Activated T-helper 1 cell treated with anti-CD3 and anti-CD28 coated beads, Interleukin-12 subunit alpha, Interleukin-12 subunit beta, Interleukin-2, Interleukin-4 antibody, amounts not matched to agents 30 ng/mL and 10 ng/mL and 1 ng/mL, durations not matched to agents 14 hours and 24 hours and 36 hours (primary cell): ENCODE results near the gene CHL1. TPM values are rescaled to one million over a fixed set of nuclear protein-coding genes. Genes with fewer than 3 reads are reported as not detected.

Experiments used
- DNase-seq: peaks from one replicate; pipeline ENCODE4 v3.0.0; 2021; ENCODE audit warnings: low spot score
- H3K27ac Mint-ChIP-seq: one replicate; pipeline ENCODE4 v1.8.0; 2021; ENCODE audit warnings: mild to moderate bottlenecking, mixed read lengths
- H3K27me3 Mint-ChIP-seq: one replicate; pipeline ENCODE4 v1.8.0; 2022; ENCODE audit warnings: mild to moderate bottlenecking, moderate library complexity, mixed read lengths; ENCODE audit not compliant: insufficient read depth
- H3K36me3 Mint-ChIP-seq: one replicate; pipeline ENCODE4 v1.8.0; 2021; ENCODE audit warnings: low read depth, mixed read lengths
- H3K4me1 Mint-ChIP-seq: one replicate; pipeline ENCODE4 v1.8.0; 2021; ENCODE audit warnings: low read depth, mixed read lengths
- H3K4me3 Mint-ChIP-seq: one replicate; pipeline ENCODE4 v1.8.0; 2021; ENCODE audit warnings: mild to moderate bottlenecking, moderate library complexity, mixed read lengths
- H3K9me3 Mint-ChIP-seq: one replicate; pipeline ENCODE4 v1.8.0; 2021; ENCODE audit warnings: mixed read lengths
- intact Hi-C: fragments of 100-400 bp; cut with micrococcal nuclease; formaldehyde crosslinking; loops from one replicate; pipeline ENCODE4 v1.15.1; 2024
- total RNA-seq: library from RNA; stranded (reverse); gene quantifications from 2 replicates; pipeline ENCODE4 v1.2.3, GENCODE V29; 2022

CHL1 gene
- total RNA-seq, 1 donor from 2014 or later, result not detected

DNA sequence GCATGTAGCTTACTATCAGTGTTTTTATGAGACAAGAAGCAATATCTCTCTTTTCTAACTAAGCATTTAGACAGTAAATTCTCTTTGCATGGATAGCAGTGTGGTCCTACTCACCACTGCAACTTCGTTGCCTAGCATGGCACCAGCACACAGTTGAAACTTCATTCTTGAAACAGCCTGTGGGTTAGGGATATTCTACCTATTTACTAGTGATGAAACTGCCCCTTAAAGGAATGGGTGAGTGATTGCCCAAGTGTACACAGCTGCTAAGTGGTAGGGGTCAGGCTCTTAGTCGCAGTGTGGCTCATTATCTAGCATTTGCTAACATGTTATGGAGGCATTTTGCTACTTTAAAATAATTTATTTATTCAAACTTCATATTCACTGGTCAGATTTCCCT lies 78.4 kb downstream of the CHL1 start:
- Mint-ChIP-seq H3K27me3 (no peaks in the 10 kb centered on the region), H3K4me1 (no peaks in the 10 kb centered on the region), H3K36me3 (no peaks in the 10 kb centered on the region), H3K4me3 (no peak overlapping the region), H3K9me3 (peaks cover 3% of the 10 kb centered on the region), H3K27ac (no peak overlapping the region)
- DNase-seq, result no peak
- intact Hi-C loops, result no loop called here

DNA sequence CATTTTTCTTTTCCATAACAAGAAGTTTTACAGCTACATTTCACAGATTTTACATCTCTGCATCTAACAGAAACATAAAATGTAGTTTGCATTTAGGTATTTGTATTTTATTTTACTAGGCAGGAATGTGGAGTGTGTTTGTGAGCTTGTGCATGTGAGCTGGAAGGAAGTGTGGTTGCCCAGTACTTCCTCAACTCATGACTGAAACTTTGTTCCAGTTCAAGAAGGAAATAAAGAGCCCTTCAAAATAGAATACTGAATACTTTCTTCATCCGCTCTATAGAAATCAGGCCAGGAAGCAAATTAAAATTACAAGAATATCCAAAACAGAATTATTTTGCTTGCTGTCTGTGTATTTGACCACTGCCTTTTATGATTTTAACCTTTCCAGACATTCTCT lies 81.3 kb downstream of the CHL1 start:
- no peak for DNase-seq
- H3K4me1 Mint-ChIP-seq, result no peaks in the 10 kb centered on the region
- H3K36me3 Mint-ChIP-seq, result no peaks in the 10 kb centered on the region
- no peak overlapping the region for H3K27ac Mint-ChIP-seq
- intact Hi-C loops, result no loop called here
- no peak overlapping the region for H3K4me3 Mint-ChIP-seq
- no peaks in the 10 kb centered on the region for H3K27me3 Mint-ChIP-seq
- H3K9me3 Mint-ChIP-seq, result no peaks in the 10 kb centered on the region

DNA sequence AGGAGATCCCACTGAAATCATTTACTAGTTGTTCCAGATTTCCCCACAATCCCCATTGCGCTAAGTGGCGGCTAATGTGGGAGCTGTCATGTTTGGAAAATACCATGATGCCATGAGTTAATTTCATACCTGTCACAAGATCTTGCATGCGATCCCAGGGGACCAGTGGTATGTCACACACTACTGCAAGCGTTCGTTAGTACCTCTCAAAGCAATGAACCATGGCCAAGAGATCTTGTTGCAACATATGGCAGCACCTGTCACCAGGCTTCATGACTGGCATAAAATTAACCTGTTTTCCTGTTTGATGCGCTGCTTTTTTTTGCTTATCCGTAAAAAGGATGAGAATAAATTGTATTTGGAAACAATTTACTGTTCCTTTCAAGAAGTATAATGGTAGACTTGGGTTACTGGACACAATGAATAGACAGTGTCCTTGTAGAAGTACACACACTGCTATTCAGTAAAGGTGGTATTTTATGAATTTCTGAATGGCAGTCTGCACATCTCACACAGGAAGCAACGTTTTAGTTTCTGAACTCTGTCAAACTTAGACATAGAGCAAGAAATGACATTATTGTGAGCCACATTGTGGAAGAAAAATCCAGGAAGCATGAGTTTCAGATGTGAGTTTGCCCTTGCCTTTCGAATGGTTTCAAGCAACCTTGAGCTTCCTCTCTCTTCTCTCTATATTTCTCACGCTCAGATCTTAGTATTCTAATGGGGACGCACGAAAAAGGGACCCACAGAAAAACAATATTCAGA lies 81.9 kb downstream of the CHL1 start:
- Mint-ChIP-seq H3K27me3 (no peaks in the 10 kb centered on the region), H3K9me3 (no peaks in the 10 kb centered on the region), H3K4me3 (no peak overlapping the region), H3K4me1 (no peaks in the 10 kb centered on the region), H3K27ac (no peak overlapping the region), H3K36me3 (no peaks in the 10 kb centered on the region)
- intact Hi-C loops, result no loop called here
- no peak for DNase-seq

DNA sequence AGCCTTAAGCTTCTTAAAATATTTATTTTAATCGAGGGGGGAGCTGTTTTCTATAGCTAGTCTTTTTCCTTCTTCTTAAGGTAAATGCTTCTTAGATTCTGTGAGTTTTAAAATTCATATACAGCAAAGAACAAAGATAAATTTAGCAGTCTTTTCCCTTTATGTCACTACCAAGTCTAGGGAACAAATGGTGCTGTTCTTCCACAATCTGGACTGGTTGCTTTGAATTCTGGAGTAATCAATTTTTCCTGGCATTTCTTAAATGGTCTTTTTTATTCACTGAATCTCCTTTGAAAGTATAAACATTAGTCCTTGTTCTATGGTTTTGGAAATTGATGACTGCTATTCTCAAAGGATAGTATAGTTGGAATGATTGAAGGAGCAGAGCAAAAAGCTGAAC lies 82.8 kb downstream of the CHL1 start:
- no peak for DNase-seq
- no peaks in the 10 kb centered on the region for H3K9me3 Mint-ChIP-seq
- no peaks in the 10 kb centered on the region for H3K4me1 Mint-ChIP-seq
- no peaks in the 10 kb centered on the region for H3K36me3 Mint-ChIP-seq
- H3K4me3 Mint-ChIP-seq, result no peak overlapping the region
- H3K27me3 Mint-ChIP-seq, result no peaks in the 10 kb centered on the region
- no peak overlapping the region for H3K27ac Mint-ChIP-seq
- intact Hi-C loops, result no loop called here

DNA sequence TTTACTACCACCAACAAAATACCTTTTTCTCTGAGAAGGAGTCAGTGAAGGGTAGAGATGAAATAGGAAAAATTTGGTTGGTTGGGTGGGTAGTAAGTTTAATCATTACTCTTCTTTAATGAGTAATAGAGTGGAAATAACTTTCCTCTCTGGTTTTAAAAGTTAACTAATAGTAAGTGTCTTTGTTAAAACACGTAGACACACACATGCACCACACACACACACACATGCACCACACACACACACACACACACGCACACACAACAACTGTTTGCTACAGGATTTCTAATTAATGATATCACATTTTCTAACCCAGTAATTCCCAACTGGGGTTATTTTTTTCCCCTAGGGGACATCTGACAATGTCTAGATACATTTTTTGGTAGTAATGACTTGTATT lies 84.1 kb downstream of the CHL1 start:
- H3K4me3 Mint-ChIP-seq, result no peak overlapping the region
- H3K36me3 Mint-ChIP-seq, result no peaks in the 10 kb centered on the region
- no peak for DNase-seq
- H3K27ac Mint-ChIP-seq, result no peak overlapping the region
- no peaks in the 10 kb centered on the region for H3K4me1 Mint-ChIP-seq
- intact Hi-C loops, result no loop called here
- no peaks in the 10 kb centered on the region for H3K27me3 Mint-ChIP-seq
- no peaks in the 10 kb centered on the region for H3K9me3 Mint-ChIP-seq

DNA sequence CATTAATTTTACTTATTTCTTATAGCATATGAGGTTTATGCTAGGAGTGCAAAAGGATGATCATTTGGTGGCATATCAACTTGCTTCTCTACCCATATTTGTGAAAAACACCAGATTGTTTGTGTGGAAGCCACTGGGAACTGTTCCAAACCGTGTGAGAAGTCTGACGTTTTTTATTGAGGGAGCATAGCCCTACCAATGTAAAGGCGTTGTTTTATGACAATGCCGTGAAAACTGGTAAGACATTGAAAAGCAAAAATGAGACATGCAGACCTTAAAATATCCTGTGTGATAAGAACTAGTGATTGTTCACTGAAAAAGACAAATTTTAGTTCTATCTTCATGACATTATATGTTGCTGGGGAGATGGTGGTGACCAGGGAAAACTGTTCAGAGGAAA lies 87.8 kb downstream of the CHL1 start:
- intact Hi-C loops, result no loop called here
- H3K27ac Mint-ChIP-seq, result no peak overlapping the region

DNA sequence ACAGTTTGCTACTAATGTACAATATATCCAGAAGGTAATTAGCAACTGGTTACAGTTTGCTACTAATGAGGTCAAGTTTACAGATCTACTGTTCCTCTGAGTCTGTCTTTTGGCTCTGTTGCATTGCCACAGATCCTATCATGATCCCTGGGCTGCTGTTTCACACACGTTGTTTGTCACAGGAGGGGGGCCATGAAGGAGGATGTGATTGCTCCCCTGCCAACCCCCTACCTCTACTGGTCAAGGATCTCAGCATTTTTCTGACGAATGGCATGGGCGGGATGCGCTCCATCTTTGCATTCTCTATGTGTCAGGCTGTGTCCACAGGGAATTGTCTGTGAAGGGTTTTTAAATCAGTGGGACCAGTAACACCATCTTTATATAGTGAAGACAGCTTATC lies 91.9 kb downstream of the CHL1 start:
- Mint-ChIP-seq H3K4me3 (no peak overlapping the region), H3K27me3 (no peaks in the 10 kb centered on the region), H3K27ac (no peak overlapping the region), H3K4me1 (no peaks in the 10 kb centered on the region), H3K9me3 (no peaks in the 10 kb centered on the region), H3K36me3 (no peaks in the 10 kb centered on the region)
- intact Hi-C loops, result no loop called here
- DNase-seq, result no peak

More for the DNA sequence above, 87.8 kb downstream of the CHL1 start:
- no peak for DNase-seq
- H3K36me3 Mint-ChIP-seq, result no peaks in the 10 kb centered on the region
- no peak overlapping the region for H3K4me3 Mint-ChIP-seq
- H3K27me3 Mint-ChIP-seq, result no peaks in the 10 kb centered on the region
- H3K4me1 Mint-ChIP-seq, result no peaks in the 10 kb centered on the region
- no peaks in the 10 kb centered on the region for H3K9me3 Mint-ChIP-seq

DNA sequence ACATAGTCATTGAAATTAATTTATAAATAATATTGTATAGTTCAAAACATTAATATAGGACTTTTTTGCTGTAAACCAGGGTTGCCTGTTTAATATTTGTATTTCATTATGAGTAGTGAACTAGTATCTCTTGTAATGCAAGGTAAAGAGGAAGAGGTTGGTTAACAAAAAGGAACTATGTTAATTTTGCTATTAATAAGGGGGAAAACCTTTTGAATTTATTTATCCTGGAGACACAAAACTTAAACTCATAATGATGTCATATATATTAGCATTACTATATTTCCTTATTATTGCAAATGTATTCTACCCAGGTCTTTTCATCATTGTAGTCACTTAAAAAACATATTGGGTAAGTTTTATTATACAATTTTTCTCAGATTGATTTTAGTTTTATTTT lies 94.5 kb downstream of the CHL1 start:
- H3K27me3 Mint-ChIP-seq, result no peaks in the 10 kb centered on the region
- H3K27ac Mint-ChIP-seq, result no peak overlapping the region
- H3K4me1 Mint-ChIP-seq, result no peaks in the 10 kb centered on the region
- DNase-seq, result no peak
- no peaks in the 10 kb centered on the region for H3K9me3 Mint-ChIP-seq
- H3K36me3 Mint-ChIP-seq, result no peaks in the 10 kb centered on the region
- H3K4me3 Mint-ChIP-seq, result no peak overlapping the region
- intact Hi-C loops, result no loop called here

DNA sequence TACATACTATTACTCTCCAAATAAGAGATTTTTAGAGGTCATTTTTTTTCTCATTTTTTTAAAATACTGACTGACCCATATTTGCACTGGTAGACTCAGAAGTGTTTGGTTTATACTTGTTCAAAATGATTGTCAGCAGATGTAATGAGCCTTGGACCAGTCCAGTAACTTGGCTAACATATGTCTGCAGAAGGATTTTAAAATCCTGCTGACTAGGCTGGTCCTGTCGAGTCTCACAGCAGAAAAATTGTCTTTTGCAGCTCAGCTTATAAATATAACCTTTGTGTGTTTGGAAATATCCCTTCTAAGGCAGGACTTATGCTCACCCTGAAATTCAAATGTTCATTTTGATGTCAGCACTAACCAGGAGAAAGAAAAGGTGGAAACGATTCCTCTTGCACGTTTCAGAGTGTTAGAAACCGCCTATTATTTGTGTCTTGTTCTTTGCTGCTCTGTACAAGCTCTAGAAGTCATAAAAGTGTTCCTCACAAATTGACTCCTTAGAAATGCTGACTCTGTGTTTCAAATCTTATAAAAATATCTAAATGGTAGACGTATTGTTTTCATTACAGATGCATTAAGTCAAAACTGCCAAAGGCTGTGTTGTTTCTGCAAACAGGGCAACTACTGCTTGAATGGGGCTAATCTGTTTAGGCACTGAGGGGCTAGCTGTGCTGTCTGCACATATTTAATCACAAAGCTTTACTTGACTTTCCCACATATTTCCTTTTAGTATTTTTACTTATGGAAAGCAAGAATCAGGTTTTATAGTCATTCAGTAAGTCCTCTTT lies 95.3 kb downstream of the CHL1 start:
- H3K27ac Mint-ChIP-seq, result no peak overlapping the region
- DNase-seq, result no peak
- intact Hi-C loops, result no loop called here
- no peaks in the 10 kb centered on the region for H3K36me3 Mint-ChIP-seq
- H3K4me1 Mint-ChIP-seq, result no peaks in the 10 kb centered on the region
- H3K27me3 Mint-ChIP-seq, result no peaks in the 10 kb centered on the region
- H3K9me3 Mint-ChIP-seq, result no peaks in the 10 kb centered on the region
- H3K4me3 Mint-ChIP-seq, result no peak overlapping the region

DNA sequence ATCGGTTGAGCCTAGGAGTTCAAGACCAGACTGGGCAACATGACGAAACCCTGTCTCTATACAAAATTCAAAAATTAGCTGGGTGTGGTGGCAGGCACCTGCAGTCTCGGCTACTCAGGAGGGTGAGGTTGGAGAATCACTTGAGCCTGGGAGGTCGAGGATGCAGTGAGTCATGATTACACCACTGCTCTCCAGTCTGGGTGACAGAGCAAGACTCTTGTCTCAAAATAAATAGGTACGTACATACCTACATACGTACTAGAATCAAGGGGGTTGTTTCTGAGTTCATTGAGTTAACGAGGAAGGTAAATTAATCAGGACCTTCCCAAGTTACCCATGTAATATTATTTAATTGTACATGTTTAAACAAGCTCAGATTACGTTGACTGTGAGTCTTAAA lies 97.5 kb downstream of the CHL1 start:
- no peaks in the 10 kb centered on the region for H3K27me3 Mint-ChIP-seq
- no peak for DNase-seq
- intact Hi-C loops, result no loop called here

DNA sequence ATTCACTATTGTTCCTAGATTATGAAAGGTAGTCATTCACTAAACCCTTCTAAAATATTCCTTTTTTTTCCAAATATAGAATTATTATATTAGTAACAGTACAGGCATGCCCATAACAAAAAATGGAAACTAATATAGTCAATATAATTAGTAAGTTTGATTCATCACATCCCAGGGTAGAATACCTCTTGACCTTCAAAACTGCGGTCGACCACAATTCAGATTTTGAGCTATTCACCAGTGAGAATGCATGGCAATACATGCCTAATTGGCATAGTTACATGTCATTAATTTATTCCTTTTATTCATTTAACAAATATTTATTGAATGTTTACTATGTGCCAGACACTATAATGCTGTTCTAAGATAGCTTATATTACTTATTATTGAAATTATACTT lies 98.0 kb downstream of the CHL1 start:
- no peaks in the 10 kb centered on the region for H3K9me3 Mint-ChIP-seq

More for the DNA sequence above, 97.5 kb downstream of the CHL1 start:
- Mint-ChIP-seq H3K4me1 (no peaks in the 10 kb centered on the region), H3K4me3 (no peak overlapping the region), H3K27ac (no peak overlapping the region), H3K36me3 (no peaks in the 10 kb centered on the region), H3K9me3 (no peaks in the 10 kb centered on the region)

DNA sequence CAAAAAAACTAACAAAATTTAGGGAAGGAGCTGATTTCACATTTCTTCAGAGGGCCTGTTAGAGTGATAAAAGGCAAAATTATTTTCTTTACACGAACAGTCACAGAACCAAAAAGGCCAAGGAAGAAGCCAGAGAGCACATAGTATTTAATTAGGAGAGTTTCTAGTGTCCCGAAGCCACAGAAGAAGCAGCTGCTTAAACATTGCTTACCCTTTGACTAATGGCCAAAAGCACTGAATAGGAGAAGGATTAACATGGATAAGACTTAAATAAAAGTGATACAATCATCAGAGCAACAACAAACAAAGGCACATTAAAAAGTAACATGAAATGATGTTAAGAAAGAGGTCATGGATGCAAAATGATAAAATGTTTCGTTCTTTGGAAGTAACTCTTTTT lies 98.6 kb downstream of the CHL1 start:
- H3K4me3 Mint-ChIP-seq, result no peak overlapping the region
- H3K4me1 Mint-ChIP-seq, result no peaks in the 10 kb centered on the region
- no peak for DNase-seq

More for the DNA sequence above, 98.0 kb downstream of the CHL1 start:
- Mint-ChIP-seq H3K36me3 (no peaks in the 10 kb centered on the region), H3K27ac (no peak overlapping the region), H3K27me3 (no peaks in the 10 kb centered on the region), H3K4me1 (no peaks in the 10 kb centered on the region), H3K4me3 (no peak overlapping the region)
- intact Hi-C loops, result no loop called here
- DNase-seq, result no peak

DNA sequence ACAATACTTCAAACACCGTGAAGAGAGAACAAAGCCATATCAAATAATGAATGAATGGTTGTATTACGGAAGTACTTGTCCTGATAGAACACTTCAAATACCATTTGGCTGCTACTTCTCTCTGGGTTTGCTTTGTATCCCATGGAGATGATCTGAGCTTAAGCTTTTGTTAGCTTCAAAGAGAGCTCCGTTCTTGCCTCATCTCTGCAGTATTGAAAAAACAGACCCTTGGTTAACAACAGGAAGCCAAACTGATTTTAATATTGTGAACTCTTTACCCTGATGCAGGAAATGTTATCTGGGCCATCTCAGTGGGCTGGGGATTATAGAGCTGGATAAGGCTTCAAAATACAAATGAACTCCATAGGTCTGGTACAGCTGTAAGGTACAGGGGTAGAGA lies 101.0 kb downstream of the CHL1 start:
- H3K27me3 Mint-ChIP-seq, result no peaks in the 10 kb centered on the region
- no peaks in the 10 kb centered on the region for H3K4me1 Mint-ChIP-seq
- H3K27ac Mint-ChIP-seq, result no peak overlapping the region
- H3K36me3 Mint-ChIP-seq, result no peaks in the 10 kb centered on the region
- intact Hi-C loops, result no loop called here
- no peaks in the 10 kb centered on the region for H3K9me3 Mint-ChIP-seq
- no peak overlapping the region for H3K4me3 Mint-ChIP-seq
- no peak for DNase-seq

More for the DNA sequence above, 98.6 kb downstream of the CHL1 start:
- no peaks in the 10 kb centered on the region for H3K9me3 Mint-ChIP-seq
- no peak overlapping the region for H3K27ac Mint-ChIP-seq
- intact Hi-C loops, result no loop called here
- no peaks in the 10 kb centered on the region for H3K36me3 Mint-ChIP-seq
- no peaks in the 10 kb centered on the region for H3K27me3 Mint-ChIP-seq
